ENCODE results near the gene TEX48. TPM values are rescaled to one million over a fixed set of nuclear protein-coding genes. Genes with fewer than 3 reads are reported as not detected.

TEX48 gene
- polyA plus RNA-seq (not detected in 2 replicates), polyA minus RNA-seq (not detected in 2 replicates)

DNA sequence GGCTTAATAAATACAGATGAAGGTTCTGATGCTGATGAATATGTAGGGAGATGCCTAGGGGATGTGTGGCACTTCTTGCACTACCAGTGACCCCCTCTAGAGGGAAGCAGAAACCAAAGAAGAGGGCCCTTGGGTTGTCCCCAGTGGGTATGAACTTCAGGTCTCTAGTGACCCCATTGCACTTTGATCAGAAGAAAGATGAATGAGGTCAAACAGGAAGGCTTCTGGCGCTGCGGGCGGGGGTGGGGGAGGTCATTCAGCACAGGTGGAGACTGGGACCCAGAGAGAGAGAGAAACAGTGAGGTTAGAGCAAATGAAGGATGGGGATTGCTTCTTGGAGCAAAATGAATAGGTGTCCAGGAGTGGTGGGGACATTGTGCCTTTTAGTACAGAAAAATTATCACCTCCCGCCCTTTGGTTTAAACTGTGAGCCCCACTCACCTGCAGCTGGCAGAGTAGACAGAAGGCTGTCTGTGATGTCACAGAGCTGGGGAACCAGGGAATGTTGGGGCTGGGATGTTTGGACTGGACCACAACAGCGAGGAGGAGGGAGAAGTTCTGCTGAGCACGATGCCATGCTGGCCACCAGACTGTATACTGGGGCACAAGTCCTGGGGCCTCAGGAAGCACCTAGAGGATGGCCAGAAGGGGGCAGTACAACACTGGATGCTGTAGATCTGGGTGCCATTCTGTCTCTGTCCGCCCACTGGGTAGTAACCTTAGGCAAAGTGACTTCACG lies at the start of gene TEX48:
Gene TEX48, minus strand, starts transcription at position 599 of the 739 bp plus-strand sequence. CDS start 10,469 bp downstream, outside the sequence.
- Histone ChIP-seq H3K9me2 (ENCODE audit: insufficient read depth, low read length) (no peaks in the 10 kb centered on the region), H3K36me3 (ENCODE audit: insufficient read depth, low read length) (no peaks in the 10 kb centered on the region), H3K27me3 (ENCODE audit: insufficient read depth, low read depth, low read length) (no peaks in the 10 kb centered on the region), H3K4me3 (ENCODE audit: low read length) (peak within 1 kb of the TSS; percentile 42), H3K27ac (ENCODE audit: low read length) (peak within 1 kb of the TSS; percentile 86), H3K9ac (ENCODE audit: low read length) (peak within 1 kb of the TSS; percentile 40), H3F3A (ENCODE audit: insufficient read depth, low read length, poor library complexity, severe bottlenecking) (peaks cover 3% of the 10 kb centered on the region), H2AFZ (ENCODE audit: low read depth, low read length) (peak within 1 kb of the TSS; percentile 48), H4K20me1 (ENCODE audit: insufficient read depth) (no peaks in the 10 kb centered on the region), H3K79me2 (replicated peaks; ENCODE audit: insufficient read depth, low read length) (no peaks in the 10 kb centered on the region), H3K9me3 (ENCODE audit: low read length) (no peaks in the 10 kb centered on the region), H3K4me2 (ENCODE audit: low read length) (peak within 1 kb of the TSS; percentile 33)
- TF ChIP-seq POLR2AphosphoS5 (IDR thresholded peaks at IDR 0.05) (no peak), EP300 (conservative IDR thresholded peaks at IDR 0.05; ENCODE audit: poor library complexity, severe bottlenecking) (no peak), CTCF (IDR thresholded peaks at IDR 0.05; ENCODE audit: poor library complexity, severe bottlenecking) (peak; percentile 33), MXI1 (conservative IDR thresholded peaks at IDR 0.05; ENCODE audit: poor library complexity, severe bottlenecking) (no peak), EZH2 (IDR thresholded peaks at IDR 0.05; ENCODE audit: borderline replicate concordance, insufficient read depth, low read length, poor library complexity, severe bottlenecking) (no peak)

DNA sequence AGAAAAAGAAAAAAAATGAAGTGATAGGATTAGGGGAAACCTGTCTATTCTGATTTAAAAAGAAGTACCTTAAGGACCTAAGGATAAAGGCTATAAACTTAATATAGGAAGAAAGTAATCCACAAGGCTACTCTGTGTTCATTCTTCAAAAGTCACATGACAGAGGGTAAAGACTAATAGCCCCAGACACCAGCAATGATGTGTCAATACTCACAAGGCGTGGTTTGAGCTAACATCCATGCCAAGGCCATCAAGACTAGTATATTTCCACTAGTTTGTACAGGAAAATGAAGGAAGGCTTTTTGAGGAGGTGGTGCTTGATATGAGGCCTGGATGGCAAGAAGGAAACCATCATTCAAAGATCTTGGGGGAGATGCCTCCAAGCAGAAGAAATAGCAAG lies 49.7 kb upstream of the TEX48 start:
- H3K4me3 ChIP-seq (ENCODE audit: low read length) = no peak overlapping the region

More for the DNA sequence above, 49.7 kb upstream of the TEX48 start:
- Histone ChIP-seq H3K79me2 (replicated peaks; ENCODE audit: insufficient read depth, low read length) (no peaks in the 10 kb centered on the region), H3K27ac (ENCODE audit: low read length) (no peak overlapping the region), H3K9ac (ENCODE audit: low read length) (no peak overlapping the region), H2AFZ (ENCODE audit: low read depth, low read length) (no peak overlapping the region), H3K9me3 (ENCODE audit: low read length) (no peaks in the 10 kb centered on the region), H3K4me2 (ENCODE audit: low read length) (no peak overlapping the region), H3F3A (ENCODE audit: insufficient read depth, low read length, poor library complexity, severe bottlenecking) (no peaks in the 10 kb centered on the region), H4K20me1 (ENCODE audit: insufficient read depth) (no peaks in the 10 kb centered on the region), H3K9me2 (ENCODE audit: insufficient read depth, low read length) (no peaks in the 10 kb centered on the region), H3K27me3 (ENCODE audit: insufficient read depth, low read depth, low read length) (no peaks in the 10 kb centered on the region), H3K36me3 (ENCODE audit: insufficient read depth, low read length) (no peaks in the 10 kb centered on the region)
- TF ChIP-seq TAF1 (IDR thresholded peaks at IDR 0.05; ENCODE audit: low read depth) = no peak
- no peak for TF ChIP-seq MXI1 (conservative IDR thresholded peaks at IDR 0.05; ENCODE audit: poor library complexity, severe bottlenecking)
- TF ChIP-seq RAD21 (conservative IDR thresholded peaks at IDR 0.05) = no peak
- no peak for TF ChIP-seq SMC3 (conservative IDR thresholded peaks at IDR 0.05; ENCODE audit: poor library complexity)
- TF ChIP-seq EZH2 (IDR thresholded peaks at IDR 0.05; ENCODE audit: borderline replicate concordance, insufficient read depth, low read length, poor library complexity, severe bottlenecking) = no peak
- no peak for TF ChIP-seq CTCF (IDR thresholded peaks at IDR 0.05; ENCODE audit: poor library complexity, severe bottlenecking)
